Cardiac muscle cell (in vitro differentiated cells and primary cell): Measurements from ENCODE around the gene ZNF41. TPM values are rescaled to one million over a fixed set of nuclear protein-coding genes. Genes with fewer than 3 reads are reported as not detected.

Experiments
- DNase-seq, 2 donors: peaks; one replicate each; pipeline versions ENCODE4 v3.0.0 to v3.0.0-alpha.2; 2010 to 2017; ENCODE audit warnings: low read depth in 1 of 2, low spot score in 1 of 2
- H3K27ac ChIP-seq: fragments of 200-600 bp; sonication (generic); 2 replicates; pipeline ENCODE4 v1.5.1; 2016
- H3K27me3 ChIP-seq: fragments of 200-600 bp; sonication (generic); 2 replicates; pipeline ENCODE4 v1.6.0; 2016; ENCODE audit warnings: control low read depth
- H3K36me3 ChIP-seq: fragments of 200-600 bp; sonication (generic); 2 replicates; pipeline ENCODE4 v1.5.1; 2016; ENCODE audit warnings: control low read depth
- H3K4me1 ChIP-seq: fragments of 200-600 bp; sonication (generic); 2 replicates; pipeline ENCODE4 v1.8.1; 2017; ENCODE audit warnings: low read depth, mild to moderate bottlenecking, mixed run types
- H3K4me3 ChIP-seq: fragments of 200-600 bp; sonication (generic); 2 replicates; pipeline ENCODE4 v1.5.1; 2016; ENCODE audit warnings: mild to moderate bottlenecking
- H3K9me3 ChIP-seq: fragments of 200-600 bp; sonication (generic); 2 replicates; pipeline ENCODE4 v1.5.1; 2017; ENCODE audit warnings: low read depth, mild to moderate bottlenecking, control low read depth
- CTCF ChIP-seq: IDR thresholded peaks from 2 replicates; pipeline ENCODE4 v1.5.1; 2012; ENCODE audit warnings: low read depth, mild to moderate bottlenecking, low read length
- polyA plus RNA-seq: library from polyadenylated mRNA; unstranded; fragments of >200 nt; fragmentation: Nextera tagmentation; extraction: Ambion mirVana; gene quantifications from 2 replicates; pipeline ENCODE4 v1.2.1, GENCODE V29; 2016
- total RNA-seq: library from RNA; depleted of rRNA; stranded (reverse); fragments of >200 nt; gene quantifications from 2 replicates; pipeline ENCODE4 v1.2.3, GENCODE V29; 2016

ZNF41 gene
- total and polyA plus RNA-seq, 2 experiments from 2014 or later = 4.4 to 5.4 TPM

GRCh38 chrX:47448165-47448806 lies 34.7 kb downstream of the ZNF41 start:
- Histone ChIP-seq H3K4me1 (no peaks in the 10 kb centered on the region), H3K27me3 (no peaks in the 10 kb centered on the region), H3K9me3 (peaks cover 3% of the 10 kb centered on the region), H3K4me3 (no peak overlapping the region), H3K36me3 (no peaks in the 10 kb centered on the region), H3K27ac (no peak overlapping the region)
- no peak for DNase-seq
- TF ChIP-seq CTCF = no peak

GRCh38 chrX:47447607-47448006 lies 35.4 kb downstream of the ZNF41 start:
- Histone ChIP-seq H3K36me3 (no peaks in the 10 kb centered on the region), H3K9me3 (peaks cover 3% of the 10 kb centered on the region), H3K27ac (no peak overlapping the region), H3K4me1 (no peaks in the 10 kb centered on the region), H3K4me3 (no peak overlapping the region), H3K27me3 (no peaks in the 10 kb centered on the region)
- TF ChIP-seq CTCF = no peak
- no peak for DNase-seq

- Histone ChIP-seq H3K36me3 (no peaks in the 10 kb centered on the region), H3K4me3 (no peak overlapping the region), H3K4me1 (no peaks in the 10 kb centered on the region), H3K27ac (no peak overlapping the region), H3K27me3 (no peaks in the 10 kb centered on the region), H3K9me3 (peaks cover 3% of the 10 kb centered on the region)
- DNase-seq = no peak
- no peak for TF ChIP-seq CTCF
Measured at GRCh38 chrX:47446971-47447370, 36.1 kb downstream of the ZNF41 start.

GRCh38 chrX:47446431-47446830 lies 36.6 kb downstream of the ZNF41 start:
- Histone ChIP-seq H3K27me3 (no peaks in the 10 kb centered on the region), H3K4me3 (no peak overlapping the region), H3K27ac (no peak overlapping the region), H3K36me3 (no peaks in the 10 kb centered on the region), H3K4me1 (no peaks in the 10 kb centered on the region), H3K9me3 (peaks cover 3% of the 10 kb centered on the region)
- TF ChIP-seq CTCF = no peak
- DNase-seq = no peak

GRCh38 chrX:47430925-47431324 lies 52.1 kb downstream of the ZNF41 start:
- no peaks in the 10 kb centered on the region for H3K9me3 ChIP-seq
- DNase-seq = no peak
- H3K4me1 ChIP-seq = no peaks in the 10 kb centered on the region
- no peaks in the 10 kb centered on the region for H3K27me3 ChIP-seq
- H3K4me3 ChIP-seq = no peak overlapping the region
- no peaks in the 10 kb centered on the region for H3K36me3 ChIP-seq
- no peak overlapping the region for H3K27ac ChIP-seq
- no peak for TF ChIP-seq CTCF

- DNase-seq = no peak
- Histone ChIP-seq H3K4me1 (no peaks in the 10 kb centered on the region), H3K27ac (no peak overlapping the region), H3K9me3 (no peaks in the 10 kb centered on the region), H3K4me3 (no peak overlapping the region), H3K36me3 (no peaks in the 10 kb centered on the region), H3K27me3 (no peaks in the 10 kb centered on the region)
- no peak for TF ChIP-seq CTCF
Measured at GRCh38 chrX:47422444-47422843, 60.6 kb downstream of the ZNF41 start.
